ENCODE results near the gene DDRGK1.

GRCh38 chr20:3150908-3151307 is 53.6 kb downstream of the DDRGK1 start:
- TF ChIP-seq RFX5 (IDR thresholded peaks at IDR 0.05; ENCODE audit: low read depth, low read length) (no peak), CTCF (conservative IDR thresholded peaks at IDR 0.05; ENCODE audit: low read depth, low read length) (no peak), SMC3 (IDR thresholded peaks at IDR 0.05; ENCODE audit: low read depth, low read length) (no peak), POLR2A (IDR thresholded peaks at IDR 0.05; ENCODE audit: low read depth, low read length) (no peak), CHD1 (IDR thresholded peaks at IDR 0.05; ENCODE audit: low read depth, low read length) (no peak), CEBPB (IDR thresholded peaks at IDR 0.05; ENCODE audit: low read depth, low read length) (no peak), RCOR1 (IDR thresholded peaks at IDR 0.05; ENCODE audit: insufficient replicate concordance, low read length) (no peak), MAZ (IDR thresholded peaks at IDR 0.05; ENCODE audit: borderline replicate concordance, low read depth, low read length) (no peak), BHLHE40 (IDR thresholded peaks at IDR 0.05; ENCODE audit: low read depth, low read length) (no peak), RAD21 (IDR thresholded peaks at IDR 0.05; ENCODE audit: low read length) (no peak), USF2 (IDR thresholded peaks at IDR 0.05; ENCODE audit: low read depth, low read length) (no peak), MXI1 (IDR thresholded peaks at IDR 0.05; ENCODE audit: borderline replicate concordance, low read depth, low read length) (no peak), FOS (IDR thresholded peaks at IDR 0.05; ENCODE audit: low read depth, low read length) (no peak), ELK1 (IDR thresholded peaks at IDR 0.05; ENCODE audit: borderline replicate concordance, low read depth, low read length) (no peak)

Data from IMR-90 (cell line).